Endodermal cell (in vitro differentiated cells): ENCODE results near the gene ZNF425. TPM values are rescaled to one million over a fixed set of nuclear protein-coding genes. Genes with fewer than 3 reads are reported as not detected.

Source experiments
- DNase-seq: peaks from one replicate; pipeline ENCODE4 v3.0.0-alpha.2; 2017
- H3K27ac ChIP-seq: 2 replicates; pipeline ENCODE4 v1.5.1; 2013; ENCODE audit warnings: mild to moderate bottlenecking, low read depth, low read length, moderate library complexity
- H3K27me3 ChIP-seq: 2 replicates; pipeline ENCODE4 v1.6.1; 2013; ENCODE audit warnings: mild to moderate bottlenecking, low read length, moderate library complexity; ENCODE audit not compliant: insufficient read depth, control insufficient read depth, poor library complexity, severe bottlenecking
- H3K36me3 ChIP-seq: 2 replicates; pipeline ENCODE4 v1.7.0; 2013; ENCODE audit warnings: mild to moderate bottlenecking, low read length, moderate library complexity; ENCODE audit not compliant: control insufficient read depth, insufficient read depth
- H3K4me1 ChIP-seq: one replicate; pipeline ENCODE4 v1.7.0; 2013; ENCODE audit warnings: low read length; ENCODE audit not compliant: control insufficient read depth, insufficient read depth
- H3K4me3 ChIP-seq: 2 replicates; pipeline ENCODE4 v1.5.1; 2013; ENCODE audit warnings: mild to moderate bottlenecking, low read length, moderate library complexity
- H3K9ac ChIP-seq: 2 replicates; pipeline ENCODE4 v1.6.1; 2013; ENCODE audit warnings: mild to moderate bottlenecking, low read length, moderate library complexity; ENCODE audit not compliant: poor library complexity, severe bottlenecking; ENCODE audit errors: extremely low read depth
- H3K9me3 ChIP-seq: 2 replicates; pipeline ENCODE4 v1.6.1; 2013; ENCODE audit warnings: mild to moderate bottlenecking, low read length, moderate library complexity; ENCODE audit not compliant: control insufficient read depth
- H3K27ac Mint-ChIP-seq: 2 replicates; pipeline ENCODE4 v1.8.0; 2020; ENCODE audit warnings: mixed read lengths
- H3K27me3 Mint-ChIP-seq: 2 replicates; pipeline ENCODE4 v1.8.0; 2021; ENCODE audit warnings: mild to moderate bottlenecking, mixed read lengths; ENCODE audit not compliant: insufficient read depth
- H3K36me3 Mint-ChIP-seq: 2 replicates; pipeline ENCODE4 v1.8.0; 2020; ENCODE audit warnings: low read depth, mixed read lengths
- H3K4me1 Mint-ChIP-seq: 2 replicates; pipeline ENCODE4 v1.8.0; 2020; ENCODE audit warnings: mixed read lengths
- H3K4me3 Mint-ChIP-seq: 2 replicates; pipeline ENCODE4 v1.8.0; 2020; ENCODE audit warnings: mild to moderate bottlenecking, moderate library complexity, mixed read lengths
- H3K9me3 Mint-ChIP-seq: 2 replicates; pipeline ENCODE4 v1.8.0; 2020; ENCODE audit warnings: mild to moderate bottlenecking, mixed read lengths
- CTCF ChIP-seq: fragments of 200-600 bp; sonication (generic); conservative IDR thresholded peaks from 2 replicates; pipeline ENCODE4 v1.5.0; 2021; ENCODE audit warnings: antibody characterized with exemption, mild to moderate bottlenecking
- WGBS, 2 experiments: methylation state at CpG; one replicate each; pipeline versions ENCODE4 v1.1.5 to v1.1.7; 2013; ENCODE audit warnings: missing lambda C conversion rate in 2 of 2, mixed read lengths in 1 of 2; ENCODE audit not compliant: insufficient coverage in 1 of 2, insufficient read length in 1 of 2; 5-methylcytosine and 5-hydroxymethylcytosine counted together
- total RNA-seq, 2 donors: library from RNA; stranded (reverse); fragmentation: NEBNext Ultra II Directional in 1 of 2; extraction: Animal tissue kit (Norgen Biotek cat#: 25700) in 1 of 2; gene quantifications; 2 replicates in 1 of 2; 3 replicates in 1 of 2; pipeline ENCODE4 v1.2.1, GENCODE V29; 2021

Gene ZNF425
- total RNA-seq, 2 donors from 2014 or later, result 2.1 to 2.7 TPM

GRCh38 chr7:149071182-149071635 is 54.9 kb downstream of the ZNF425 start:
- Mint-ChIP-seq H3K4me1 (no peaks in the 10 kb centered on the region), H3K36me3 (peaks cover 45% of the 10 kb centered on the region), H3K4me3 (no peak overlapping the region), H3K27me3 (no peaks in the 10 kb centered on the region), H3K9me3 (no peaks in the 10 kb centered on the region), H3K27ac (no peak overlapping the region)
- H3K27me3 ChIP-seq, result no peaks in the 10 kb centered on the region
- H3K9me3 ChIP-seq, result no peaks in the 10 kb centered on the region
- no peak for DNase-seq
- no peaks in the 10 kb centered on the region for H3K4me1 ChIP-seq
- peaks cover 45% of the 10 kb centered on the region for H3K36me3 ChIP-seq
- no peak overlapping the region for H3K27ac ChIP-seq
- no peak overlapping the region for H3K4me3 ChIP-seq
- TF ChIP-seq CTCF, result no peak
- WGBS, 2 experiments, result 95 to 96% methylated on average over 27 to 29 of the region's 29 CpGs
- H3K9ac ChIP-seq, result no peak overlapping the region

- no peak for DNase-seq
- Mint-ChIP-seq H3K27ac (no peak overlapping the region), H3K36me3 (peaks cover 47% of the 10 kb centered on the region), H3K4me1 (no peaks in the 10 kb centered on the region), H3K4me3 (no peak overlapping the region), H3K9me3 (no peaks in the 10 kb centered on the region), H3K27me3 (no peaks in the 10 kb centered on the region)
- Histone ChIP-seq H3K9me3 (no peaks in the 10 kb centered on the region), H3K9ac (no peak overlapping the region), H3K4me3 (no peak overlapping the region), H3K4me1 (no peaks in the 10 kb centered on the region), H3K27me3 (no peaks in the 10 kb centered on the region), H3K27ac (peak overlapping the region; percentile 24), H3K36me3 (peaks cover 45% of the 10 kb centered on the region)
- WGBS, 2 experiments, result 95 to 97% methylated on average over 28 to 31 of the region's 31 CpGs
- no peak for TF ChIP-seq CTCF
Observed at GRCh38 chr7:149070372-149071125, 55.6 kb downstream of the ZNF425 start.

- no peak overlapping the region for H3K4me3 Mint-ChIP-seq
- H3K27ac ChIP-seq, result no peak overlapping the region
- H3K36me3 Mint-ChIP-seq, result peaks cover 36% of the 10 kb centered on the region
Observed at GRCh38 chr7:149067869-149068268, 58.3 kb downstream of the ZNF425 start.

More at GRCh38 chr7:149067869-149068268, 58.3 kb downstream of the ZNF425 start:
- H3K4me1 ChIP-seq, result no peaks in the 10 kb centered on the region
- no peaks in the 10 kb centered on the region for H3K9me3 Mint-ChIP-seq
- peak; percentile 54 for TF ChIP-seq CTCF
- no peak for DNase-seq
- no peak overlapping the region for H3K9ac ChIP-seq
- WGBS, 2 experiments, result 71 to 84% methylated on average over 1 to 4 of the region's 4 CpGs
- no peaks in the 10 kb centered on the region for H3K9me3 ChIP-seq
- no peak overlapping the region for H3K4me3 ChIP-seq
- peaks cover 32% of the 10 kb centered on the region for H3K36me3 ChIP-seq
- no peak overlapping the region for H3K27ac Mint-ChIP-seq
- H3K4me1 Mint-ChIP-seq, result no peaks in the 10 kb centered on the region
- H3K27me3 ChIP-seq, result no peaks in the 10 kb centered on the region
- no peaks in the 10 kb centered on the region for H3K27me3 Mint-ChIP-seq
